Measurements from ENCODE around the gene CEPT1.
"Not testable (repeated sequence)": the region's sequence is repeated elsewhere in the genome, so short reads cannot be mapped to it uniquely, and the experiment has no call there.

- not testable (repeated sequence) for TF ChIP-seq CTCF (conservative IDR thresholded peaks at IDR 0.05); EZH2 (IDR thresholded peaks at IDR 0.05; ENCODE audit: low read depth)
Measured at GRCh38 chr1:111215285-111215684, 75.3 kb downstream of the CEPT1 start.
